Stimulated activated naive CD8-positive, alpha-beta T cell treated with anti-CD3 and anti-CD28 coated beads, Interleukin-15, Interleukin-2, amounts not matched to agents 100 U/mL and 50 U/mL, for 24 hours (primary cell): ENCODE results near the gene ZDHHC14.
A peak's percentile ranks its signal among the peaks of the same experiment; 100 is the strongest.
"Not testable (repeated sequence)": the region's sequence is repeated elsewhere in the genome, so short reads cannot be mapped to it uniquely, and the experiment has no call there.

Experiments used
- ATAC-seq: fragments of 150-1000 bp; cut with Tn5 transposase; one replicate; pipeline ENCODE4 v1.10.0; 2021
- DNase-seq: peaks from one replicate; pipeline ENCODE4 v3.0.0; 2021

The ZDHHC14 gene

DNA sequence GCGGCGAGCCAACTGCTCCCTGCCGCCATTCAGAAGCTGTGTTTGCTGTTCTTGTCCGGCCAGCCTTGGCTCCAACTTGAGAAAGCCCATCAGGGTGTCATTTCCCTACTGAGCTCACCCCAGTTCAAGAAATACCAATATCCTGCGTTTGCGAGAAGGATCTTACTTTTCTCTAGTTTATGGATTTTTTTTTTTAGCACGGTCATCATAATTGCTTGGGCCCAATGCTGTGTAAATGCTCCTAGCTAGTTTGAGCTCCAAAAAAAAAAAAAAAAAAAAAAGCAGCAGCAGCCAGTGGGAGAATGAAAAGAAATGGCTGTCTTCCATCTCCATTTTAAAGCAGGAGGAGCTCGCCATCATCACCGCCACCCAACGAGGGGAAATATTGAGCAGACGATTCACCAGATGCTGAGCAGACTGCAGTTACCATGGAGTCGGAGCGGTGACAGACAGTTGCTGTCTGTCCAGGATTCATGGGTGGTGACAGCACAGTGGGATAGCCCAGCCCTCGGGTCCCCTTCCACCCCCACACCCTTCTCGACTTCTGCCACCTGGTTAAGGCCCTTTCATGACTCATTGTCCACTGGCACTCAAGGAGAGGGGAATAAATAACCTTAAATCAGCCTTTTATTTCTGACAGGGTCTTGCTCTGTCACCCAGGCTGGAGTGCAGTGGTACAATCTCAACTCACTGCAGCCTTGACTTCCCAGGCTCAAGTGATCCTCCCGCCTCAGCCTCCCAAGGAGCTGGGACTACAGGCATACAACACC lies 309.6 kb downstream of the ZDHHC14 start:
- ATAC-seq = no peak

DNA sequence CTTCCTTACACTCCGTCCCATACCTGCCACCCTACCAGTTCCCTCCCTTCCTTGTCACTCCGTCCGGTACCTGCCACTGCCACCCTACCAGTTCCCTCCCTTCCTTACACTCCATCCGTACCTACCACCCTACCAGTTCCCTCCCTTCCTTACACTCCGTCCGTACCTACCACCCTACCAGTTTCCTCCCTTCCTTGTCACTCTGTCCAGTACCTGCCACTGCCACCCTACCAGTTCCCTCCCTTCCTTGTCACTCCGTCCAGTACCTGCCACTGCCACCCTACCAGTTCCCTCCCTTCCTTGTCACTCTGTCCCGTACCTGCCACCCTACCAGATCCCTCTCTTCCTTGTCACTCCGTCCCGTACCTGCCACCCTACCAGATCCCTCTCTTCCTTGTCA lies 310.6 kb downstream of the ZDHHC14 start:
- not testable (repeated sequence) for DNase-seq, ATAC-seq

More for the DNA sequence above, 309.6 kb downstream of the ZDHHC14 start:
- DNase-seq = no peak

DNA sequence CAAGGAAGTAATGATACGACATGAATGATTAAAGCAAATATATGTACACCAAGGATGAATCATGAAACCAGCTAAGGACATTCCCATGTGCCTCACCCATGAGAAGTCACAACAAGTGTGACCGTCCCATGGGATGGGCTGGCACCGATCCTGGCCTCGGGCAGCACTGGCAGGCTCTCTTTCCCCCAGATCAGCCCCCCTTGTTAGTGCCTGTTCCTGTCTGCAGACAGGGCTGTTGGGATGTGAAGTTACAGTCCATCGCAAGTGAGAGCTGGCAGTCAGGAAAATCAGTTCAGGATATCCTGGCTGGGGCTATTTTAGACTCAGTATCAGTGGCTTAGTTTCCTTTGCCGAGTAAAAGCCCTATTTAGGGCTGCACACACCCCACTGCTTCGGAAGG lies 312.9 kb downstream of the ZDHHC14 start:
- ATAC-seq = no peak
- DNase-seq = no peak

DNA sequence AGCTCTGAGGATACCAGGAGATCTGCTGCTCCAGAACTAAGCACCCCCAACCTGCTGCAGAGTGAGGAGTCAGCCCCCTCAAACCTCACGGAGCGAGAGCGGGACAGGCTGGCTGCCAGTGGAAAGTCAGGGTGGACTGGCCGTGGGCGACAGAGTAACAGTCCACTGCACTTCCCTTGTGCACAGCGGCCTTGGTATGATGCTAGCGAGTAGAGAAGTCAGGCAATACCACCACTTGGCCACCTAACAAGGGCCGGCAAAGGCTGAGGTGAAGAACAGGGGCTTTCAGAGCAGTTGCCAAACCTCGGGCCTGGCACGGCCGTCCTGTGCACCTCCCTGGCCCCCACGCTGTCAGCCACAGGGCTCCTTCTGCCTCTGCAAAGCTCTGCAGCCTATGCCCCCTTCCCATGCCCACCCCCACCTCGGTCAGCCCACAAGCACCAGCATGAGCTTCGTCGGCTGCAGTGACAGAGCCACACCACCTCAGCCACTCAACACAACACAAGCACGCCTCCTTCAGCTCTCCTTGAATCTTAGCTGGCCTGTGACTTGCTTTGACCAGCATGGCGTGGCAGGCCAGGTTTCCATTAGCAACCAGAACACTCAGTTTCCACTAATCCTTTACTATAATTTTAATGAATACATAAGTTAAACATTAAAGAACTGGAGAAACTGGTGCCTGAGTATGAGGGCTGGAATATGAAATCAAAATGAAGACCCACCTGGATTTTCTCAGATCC lies 314.5 kb downstream of the ZDHHC14 start:
- ATAC-seq (no peak), DNase-seq (no peak)

DNA sequence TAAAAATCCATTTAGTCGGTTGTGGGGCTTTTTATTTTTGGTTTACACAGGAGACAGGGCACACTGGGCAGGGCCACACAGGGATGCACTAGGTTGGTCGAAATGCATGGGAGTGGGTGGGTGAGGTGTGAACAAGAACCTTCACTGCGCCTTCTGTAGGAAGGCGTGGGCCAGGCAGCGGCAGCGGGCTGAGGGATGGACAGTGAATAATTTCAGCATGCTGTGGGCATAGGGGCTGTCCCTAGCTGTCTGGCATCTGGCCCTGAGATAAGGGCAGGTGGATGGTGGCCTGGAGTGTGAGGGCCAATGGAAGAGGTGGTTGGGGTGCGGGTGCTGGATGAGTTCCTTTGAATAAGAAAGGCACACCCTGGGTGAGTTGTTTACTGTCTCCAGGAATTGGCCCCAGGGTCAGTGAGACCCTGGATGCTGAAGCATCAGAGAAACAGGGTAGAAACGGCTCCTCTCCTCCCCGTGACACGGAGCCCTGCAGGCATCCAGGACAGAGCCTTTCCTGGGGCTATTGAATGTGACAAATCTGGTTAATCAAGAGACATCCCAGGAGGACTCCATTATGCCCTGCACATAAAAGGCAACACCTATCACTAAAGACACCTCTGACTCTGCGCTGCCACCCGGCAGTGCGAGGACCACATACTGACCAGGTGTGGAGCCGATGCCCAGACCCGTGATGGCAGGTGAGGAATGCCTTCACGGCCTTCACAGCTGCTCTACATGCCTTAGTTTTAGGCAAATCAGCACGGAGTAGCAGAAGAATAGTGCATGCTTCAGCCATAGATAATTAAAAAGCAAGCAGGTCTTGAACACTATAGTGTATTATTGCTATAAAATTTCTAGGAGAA lies 319.0 kb downstream of the ZDHHC14 start:
- ATAC-seq (no peak), DNase-seq (no peak)

DNA sequence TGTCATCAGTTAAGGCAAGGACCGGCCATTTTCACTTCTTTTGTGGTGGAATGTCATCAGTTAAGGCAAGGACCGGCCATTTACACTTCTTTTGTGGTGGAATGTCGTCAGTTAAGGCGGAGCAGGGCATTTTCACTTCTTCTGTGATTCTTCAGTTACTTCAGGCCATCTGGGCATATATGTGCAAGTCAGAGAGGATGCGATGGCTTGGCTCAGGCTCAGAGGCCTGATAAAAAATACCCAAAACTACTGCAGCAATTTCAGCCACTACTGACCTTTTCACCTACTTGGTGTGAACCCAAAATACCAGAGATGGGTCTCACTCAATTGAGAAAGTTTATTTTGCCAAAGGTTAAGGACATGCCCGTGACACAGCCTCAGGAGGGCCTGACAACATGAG lies 325.4 kb downstream of the ZDHHC14 start:
- DNase-seq, ATAC-seq: not testable (repeated sequence)

DNA sequence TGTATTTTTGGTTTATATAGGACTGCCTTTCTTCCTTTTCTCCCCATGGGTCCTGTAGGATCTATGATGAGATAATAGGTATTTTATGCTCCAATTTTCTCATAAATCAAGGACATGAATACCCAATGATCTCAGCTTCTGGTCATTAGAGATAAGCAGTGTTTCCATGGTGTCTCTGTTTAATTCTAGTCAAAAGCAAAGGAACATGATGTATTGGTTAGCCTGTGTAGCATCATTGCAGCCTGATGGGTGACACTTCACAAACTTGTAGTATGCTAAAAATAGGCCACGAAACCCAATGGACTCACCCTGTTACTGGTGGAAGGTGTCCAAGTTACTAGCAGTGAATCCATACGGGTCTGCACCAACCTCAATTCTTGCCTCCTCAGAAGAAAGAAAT lies 325.9 kb downstream of the ZDHHC14 start:
- ATAC-seq (no peak), DNase-seq (no peak)

DNA sequence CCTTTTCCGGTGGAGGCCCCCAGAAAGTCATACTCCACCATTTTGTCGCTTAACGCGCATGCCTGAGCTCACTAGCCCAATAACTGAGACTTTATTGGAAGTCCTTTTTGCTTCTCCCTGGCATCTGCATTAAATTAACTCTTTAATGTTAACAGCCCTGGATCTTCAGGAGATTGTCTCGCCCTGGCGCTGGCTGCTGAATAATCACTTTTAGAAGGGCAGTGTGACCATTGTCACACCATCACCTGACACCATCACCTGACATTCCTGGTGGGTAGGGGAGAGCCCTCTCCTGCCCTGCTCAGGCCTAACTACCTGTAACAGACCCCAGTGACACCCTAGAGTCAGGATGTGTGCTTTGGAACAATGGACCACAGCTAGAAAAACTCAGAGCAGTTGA lies 326.6 kb downstream of the ZDHHC14 start:
- ATAC-seq = no peak
- DNase-seq = no peak

DNA sequence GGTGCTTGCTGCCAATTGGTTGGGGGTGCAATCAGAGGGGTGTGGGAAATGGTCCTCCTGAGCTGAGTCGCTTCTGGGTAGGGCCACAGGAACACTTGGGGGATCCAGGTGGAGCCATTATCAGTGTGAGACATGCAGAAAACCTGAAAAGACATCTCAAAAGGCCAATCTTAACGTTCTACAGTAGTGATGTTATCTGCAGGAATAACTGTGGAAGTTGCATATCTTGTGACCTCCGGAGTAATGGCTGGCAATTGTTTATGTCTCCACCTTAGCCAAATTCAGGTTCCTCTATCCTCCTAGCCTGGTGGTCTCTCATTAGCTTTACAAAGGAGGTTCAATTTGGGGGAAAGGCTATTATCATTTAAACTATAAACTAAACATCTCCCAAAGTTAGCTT lies 327.2 kb downstream of the ZDHHC14 start:
- ATAC-seq (no peak), DNase-seq (no peak)

DNA sequence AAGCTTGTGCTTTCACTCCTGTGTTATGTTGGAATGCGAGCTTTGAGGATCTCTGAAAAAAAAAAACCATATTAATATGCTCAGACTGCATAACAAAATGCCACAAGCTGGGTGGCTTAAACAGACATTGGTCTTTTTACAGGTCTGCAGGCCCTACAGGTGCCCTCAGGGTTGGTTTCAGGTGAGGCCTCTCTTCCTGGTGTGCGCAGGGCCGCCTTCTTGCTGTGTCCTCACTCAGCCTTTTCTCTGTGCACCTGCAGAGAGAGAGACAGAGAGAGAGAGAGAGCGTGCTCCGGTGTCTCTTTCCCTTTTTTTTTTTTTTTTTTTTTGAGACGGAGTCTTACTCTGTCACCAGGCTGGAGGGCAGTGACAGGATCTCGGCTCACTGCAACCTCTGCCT lies 327.9 kb downstream of the ZDHHC14 start:
- ATAC-seq (no peak), DNase-seq (no peak)

DNA sequence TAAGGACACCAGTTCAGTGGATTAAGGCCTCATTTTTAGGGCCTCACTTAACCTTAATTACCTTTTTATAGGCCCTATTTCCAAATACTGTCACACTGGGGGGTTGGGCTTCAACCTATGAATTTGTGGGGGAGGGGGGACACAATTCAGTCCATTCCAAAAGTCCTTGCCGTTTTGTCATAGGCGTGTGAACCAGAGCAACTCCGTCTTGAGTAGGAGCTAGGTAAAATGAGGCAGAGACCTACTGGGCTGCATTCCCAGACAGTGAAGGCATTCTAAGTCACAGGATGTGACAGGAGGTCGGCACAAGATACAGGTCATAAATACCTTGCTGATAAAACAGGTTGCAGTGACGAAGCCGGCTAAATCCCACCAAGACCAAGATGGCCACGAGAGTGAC lies 328.6 kb downstream of the ZDHHC14 start:
- no peak for DNase-seq
- ATAC-seq = no peak

DNA sequence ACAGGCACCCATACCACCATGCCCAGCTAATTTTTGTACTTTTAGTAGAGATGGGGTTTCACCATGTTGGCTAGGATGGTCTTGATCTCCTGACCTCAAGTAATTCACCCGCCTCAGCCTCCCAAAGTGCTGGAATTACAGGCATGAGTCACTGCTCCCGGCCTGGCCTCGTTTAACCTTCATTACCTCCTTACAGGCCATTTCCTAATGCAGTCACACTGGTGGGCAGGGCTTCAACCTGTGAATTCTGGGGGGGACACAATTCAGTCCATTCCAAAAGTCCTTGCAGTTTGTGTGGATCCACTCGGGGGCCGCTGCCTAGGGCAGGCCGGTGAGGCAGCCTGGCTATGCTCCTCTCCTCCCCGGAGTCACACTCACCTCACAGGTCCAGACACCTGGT lies 329.6 kb downstream of the ZDHHC14 start:
- ATAC-seq (no peak), DNase-seq (no peak)

DNA sequence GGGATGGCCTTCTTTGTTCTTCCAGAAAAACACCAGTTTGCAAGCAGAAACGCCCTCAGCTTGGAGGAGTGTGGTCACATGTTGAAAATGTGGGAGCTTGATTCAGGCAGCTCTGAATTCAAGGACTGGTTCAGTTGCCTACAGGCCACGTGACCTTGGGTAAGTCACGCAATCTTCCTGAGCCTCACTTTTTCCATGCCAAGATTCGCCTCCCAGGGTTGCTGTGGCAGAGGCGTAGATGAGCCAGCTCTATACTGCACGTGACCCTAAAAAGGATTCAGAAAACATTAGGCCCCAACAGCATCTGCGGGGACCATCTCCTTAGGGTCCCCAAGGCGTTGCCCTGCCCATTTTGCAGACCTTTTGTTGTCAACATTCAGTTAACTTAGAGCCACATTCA lies 330.1 kb downstream of the ZDHHC14 start:
- no peak for DNase-seq
- peak; percentile 70 for ATAC-seq

DNA sequence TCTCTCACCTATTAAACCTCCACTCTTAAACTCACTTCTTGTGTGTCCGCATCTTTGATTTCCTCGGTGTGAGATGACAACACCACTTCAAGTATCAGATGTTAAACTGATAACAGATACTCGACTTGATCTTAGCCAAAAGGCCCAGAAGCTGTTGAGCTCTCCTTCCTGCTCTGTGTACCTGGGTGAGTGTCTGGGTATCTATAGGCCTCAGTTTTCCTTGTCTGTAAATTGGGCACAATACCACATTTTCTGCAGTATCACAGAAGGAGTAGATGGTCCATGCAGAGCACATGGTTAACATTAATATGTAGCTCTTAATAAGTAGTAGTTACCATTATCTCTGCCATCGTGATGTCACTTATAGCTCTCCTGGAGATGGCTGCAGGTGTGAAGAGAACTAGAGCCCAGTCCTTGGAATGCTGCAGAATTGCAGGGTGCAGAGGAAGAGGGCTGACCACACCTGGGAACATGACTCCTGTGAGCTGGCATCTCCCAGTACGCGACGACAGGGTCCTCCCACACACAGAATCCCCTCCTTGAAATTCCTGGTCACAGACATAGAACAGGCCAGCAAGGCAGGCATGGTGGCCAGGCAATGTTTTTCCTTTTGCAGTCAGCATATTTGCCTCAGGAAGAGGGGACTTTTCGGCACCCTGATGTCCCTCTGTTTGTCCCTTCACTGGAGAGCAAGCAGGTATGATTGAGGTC lies 331.8 kb downstream of the ZDHHC14 start:
- DNase-seq = no peak
- ATAC-seq = no peak

DNA sequence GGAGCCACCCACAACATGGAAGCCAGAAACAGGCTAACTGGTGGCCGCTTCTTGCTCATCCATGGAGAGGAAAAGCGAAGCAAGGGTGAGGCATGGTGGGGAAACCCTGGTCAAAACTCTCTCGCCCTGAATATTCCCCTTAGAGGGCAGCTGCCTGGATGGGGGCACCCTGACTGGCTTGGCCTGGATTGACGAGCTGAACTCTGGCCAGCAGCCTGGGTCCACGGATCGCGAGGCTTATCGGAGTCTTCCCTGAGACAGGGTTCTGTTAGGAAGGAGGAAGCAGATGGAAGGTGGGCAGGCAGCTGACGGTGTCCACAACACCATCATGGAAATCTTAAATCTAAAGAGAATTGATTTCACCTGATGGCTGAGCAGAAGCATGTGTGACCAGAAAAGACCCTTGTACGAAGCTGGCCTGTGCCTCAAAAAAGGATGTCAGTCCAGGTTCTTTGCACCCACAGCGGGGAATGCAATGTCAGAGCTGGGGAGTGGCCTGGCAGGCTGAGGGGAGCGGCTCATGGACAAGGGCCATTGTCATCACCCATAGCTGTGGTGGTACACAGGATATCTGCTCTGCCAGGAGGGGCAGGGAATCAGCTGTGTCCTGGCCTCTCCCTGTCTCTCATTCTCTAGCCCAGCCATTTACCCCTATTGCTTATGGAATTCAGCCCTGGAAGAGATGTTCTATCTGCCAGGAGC lies 332.6 kb downstream of the ZDHHC14 start:
- no peak for ATAC-seq
- no peak for DNase-seq

DNA sequence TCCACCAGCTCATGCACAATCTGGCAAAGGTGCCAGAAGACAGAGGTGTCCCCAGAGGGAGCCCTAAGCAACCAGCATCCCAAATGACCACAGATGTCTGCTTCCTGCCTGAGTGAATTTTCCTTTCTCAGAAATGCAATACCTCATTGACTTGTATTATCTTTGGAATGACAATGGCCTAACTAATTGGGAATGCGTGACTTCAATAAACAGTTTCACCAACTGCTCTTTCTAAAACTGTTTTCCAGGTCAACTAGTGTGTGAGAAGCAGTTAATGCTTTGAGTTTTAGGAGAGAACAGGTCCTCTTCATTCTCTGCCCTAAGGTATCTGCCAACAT lies 333.1 kb downstream of the ZDHHC14 start:
- DNase-seq (no peak), ATAC-seq (no peak)

DNA sequence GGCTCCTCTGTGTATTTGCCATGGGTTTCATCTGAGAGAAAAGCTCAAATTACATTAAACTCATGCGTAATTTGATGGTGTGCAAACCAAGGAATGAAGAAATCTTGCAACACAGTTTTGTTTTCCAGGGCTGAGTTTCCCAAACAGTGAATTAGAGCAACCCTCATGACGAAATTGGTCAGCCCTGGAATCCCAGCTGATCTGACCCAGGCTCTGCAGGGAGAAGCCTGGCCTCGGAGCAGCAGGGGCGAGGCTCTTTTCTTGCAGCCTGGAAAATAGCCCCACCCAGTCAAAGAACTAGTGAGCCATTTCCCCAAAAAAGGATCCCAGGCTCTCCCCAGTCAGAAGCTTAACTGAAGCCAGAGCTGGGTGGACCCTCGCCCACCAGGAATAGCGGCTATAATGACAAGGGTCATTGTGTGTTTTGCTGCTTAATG lies 334.8 kb downstream of the ZDHHC14 start:
- ATAC-seq (no peak), DNase-seq (no peak)

DNA sequence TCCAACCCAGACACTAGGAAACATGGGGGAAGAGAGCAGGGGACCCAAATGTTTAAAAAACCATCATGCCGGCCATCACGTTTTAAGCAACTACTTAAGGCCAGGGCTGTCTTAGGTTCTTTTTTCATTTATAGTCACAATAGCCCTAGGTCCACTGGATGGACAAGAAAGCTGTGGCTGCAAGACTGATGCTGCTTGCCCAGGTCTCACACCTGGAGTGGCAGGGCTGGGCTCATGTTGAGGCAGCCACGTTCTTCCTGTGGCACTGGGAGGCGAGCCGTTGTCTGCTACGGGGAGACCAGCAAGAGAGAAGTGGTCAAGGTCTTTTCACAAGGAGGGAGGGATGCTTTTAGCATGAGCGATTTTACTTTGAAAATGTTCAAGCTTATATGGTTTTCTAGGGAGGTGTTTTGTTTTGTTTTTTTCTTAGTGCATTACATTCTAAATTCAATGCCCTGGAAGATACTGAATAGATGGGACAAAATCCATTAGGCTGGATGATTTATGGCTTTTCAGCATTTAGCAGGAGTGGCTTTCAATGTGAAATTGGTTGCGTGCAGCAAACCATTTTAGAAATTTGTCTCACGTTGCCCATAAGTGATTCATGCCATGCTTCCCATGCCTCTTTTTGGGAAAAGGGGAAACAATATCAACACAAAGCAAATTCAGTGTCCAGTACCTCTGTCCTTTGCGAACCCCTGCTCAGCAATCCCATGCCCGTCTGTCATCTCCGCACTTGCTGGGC lies 335.4 kb downstream of the ZDHHC14 start:
- ATAC-seq (no peak), DNase-seq (no peak)

DNA sequence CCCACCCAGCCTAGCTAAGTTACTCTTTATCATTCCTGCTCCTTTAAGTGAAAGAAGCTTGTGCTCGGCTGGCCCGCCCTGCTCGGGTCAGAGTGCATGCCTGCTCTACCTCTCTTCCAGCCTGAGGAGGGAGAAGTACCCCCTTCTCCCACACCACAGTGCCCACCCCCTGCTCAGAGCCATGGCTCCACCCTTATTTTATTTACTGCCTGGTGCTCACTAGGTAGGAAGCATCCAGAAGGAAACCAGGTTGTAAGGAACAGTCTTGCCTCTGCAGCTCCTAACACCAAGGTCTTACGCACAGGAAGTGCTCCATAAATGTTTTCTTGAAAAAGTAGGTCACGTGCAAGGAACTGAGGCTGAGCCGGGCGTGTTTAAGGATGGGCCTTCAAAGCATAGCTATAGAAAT lies 336.4 kb downstream of the ZDHHC14 start:
- ATAC-seq (no peak), DNase-seq (no peak)

DNA sequence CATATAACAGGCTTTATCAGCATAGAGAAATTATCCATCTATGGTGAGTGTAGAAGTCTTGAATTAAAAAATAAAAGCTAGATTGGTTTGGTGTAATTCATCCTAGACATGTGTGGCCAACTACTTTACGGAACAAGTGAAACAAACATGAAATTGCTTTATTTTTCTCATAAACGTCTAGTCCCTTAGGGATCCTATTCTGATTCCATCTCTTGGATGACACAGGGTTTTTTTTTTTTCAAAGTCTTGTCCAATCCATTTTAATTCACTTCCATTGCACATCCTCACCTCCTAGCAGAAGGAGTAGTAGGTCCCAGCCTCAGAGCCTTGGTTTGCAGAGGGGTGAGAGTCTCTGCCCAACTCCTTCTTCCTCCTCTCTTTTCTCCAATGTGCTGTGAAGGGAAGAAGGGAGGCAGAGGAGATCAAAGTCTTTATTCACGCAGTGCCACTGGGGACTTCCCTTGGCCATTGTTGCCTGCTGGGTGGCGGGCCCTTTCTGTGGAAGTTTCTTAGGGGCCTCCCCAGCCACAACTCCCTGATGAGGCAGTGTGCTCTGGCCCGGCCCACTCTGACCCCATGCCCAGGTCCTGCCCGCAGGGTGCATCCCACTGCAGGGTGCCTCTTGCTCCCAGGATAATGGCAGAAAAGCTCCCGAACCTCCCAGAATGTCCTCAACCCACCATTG lies 337.7 kb downstream of the ZDHHC14 start:
- no peak for DNase-seq
- no peak for ATAC-seq
